Heart right ventricle (tissue), 16 donors: ENCODE measurements around the gene WARS2. TPM values are rescaled to one million over a fixed set of nuclear protein-coding genes. Genes with fewer than 3 reads are reported as not detected.
A peak's percentile ranks its signal among the peaks of the same experiment; 100 is the strongest.

Experiments used
- ATAC-seq, 8 donors: fragments of 200-7000 bp; cut with Tn5 transposase; one replicate each; pipeline ENCODE4 v1.9.1; 2020; ENCODE audit warnings: mild to moderate bottlenecking in 8 of 8, moderate library complexity in 8 of 8, moderate number of reproducible peaks in 1 of 8
- DNase-seq, 2 donors: peaks; one replicate each; pipeline ENCODE4 v3.0.0-alpha.2; 2020
- H3K27ac ChIP-seq, 10 donors: fragments of 200-600 bp; sonication (generic) in 2 of 10; one replicate each; pipeline versions ENCODE4 v1.5.0 to v1.8.0; 2020 to 2022; ENCODE audit warnings: mild to moderate bottlenecking in 3 of 10
- H3K27me3 ChIP-seq, 7 donors: fragments of 200-600 bp; one replicate each; pipeline ENCODE4 v1.8.0; 2021 to 2022; ENCODE audit warnings: mild to moderate bottlenecking in 2 of 7
- H3K36me3 ChIP-seq, 9 donors: fragments of 200-600 bp; sonication (generic) in 1 of 9; one replicate each; pipeline versions ENCODE4 v1.5.0 to v1.8.0; 2020 to 2022; ENCODE audit warnings: mild to moderate bottlenecking in 2 of 9
- H3K4me1 ChIP-seq, 9 donors: fragments of 200-600 bp; sonication (generic) in 1 of 9; one replicate each; pipeline versions ENCODE4 v1.5.0 to v1.8.0; 2020 to 2022; ENCODE audit warnings: mild to moderate bottlenecking in 4 of 9
- H3K4me3 ChIP-seq, 10 donors: fragments of 200-600 bp; sonication (generic) in 2 of 10; one replicate each; pipeline versions ENCODE4 v1.5.0 to v1.8.0; 2020 to 2022; ENCODE audit warnings: mild to moderate bottlenecking in 7 of 10, moderate library complexity in 2 of 10
- H3K9me3 ChIP-seq, 11 donors: fragments of 200-600 bp in 10 of 11; sonication (generic) in 2 of 11; one replicate each; pipeline versions ENCODE4 v1.5.0 to v1.8.0; 2013 to 2022; ENCODE audit warnings: mild to moderate bottlenecking in 2 of 11, control low read depth in 1 of 11, moderate library complexity in 1 of 11
- WGBS, 2 donors: extraction: QIAGEN DNeasy Blood & Tissue Kit; methylation state at CpG; one replicate each; pipeline ENCODE4 v1.1.7; 2013; ENCODE audit warnings: inconsistent platforms in 1 of 2; 5-methylcytosine and 5-hydroxymethylcytosine counted together
- intact Hi-C, 10 donors: fragments of 100-400 bp; cut with DNase I; formaldehyde crosslinking; loops; one replicate each; pipeline versions ENCODE4 v1.11.1 to v1.14.2; 2022
- polyA plus RNA-seq, 2 donors: library from polyadenylated mRNA; stranded (reverse); fragments of 200-250 nt; gene quantifications; one replicate each; pipeline ENCODE4 v1.2.3, GENCODE V29; 2013
- total RNA-seq, 10 donors: library from RNA; stranded (reverse); fragmentation: NEBNext Ultra II Directional in 3 of 10; extraction: Animal tissue kit (Norgen Biotek cat#: 25700) in 3 of 10; gene quantifications; one replicate each; pipeline versions ENCODE4 v1.2.1 to v1.2.4, GENCODE V29; 2021 to 2023
- TF ChIP-seq, protein P1 (sequence below), 9 donors: fragments of 200-600 bp; sonication (generic) in 2 of 9; IDR thresholded peaks; one replicate each; pipeline versions ENCODE4 v1.5.0 to v1.8.0; 2021 to 2022; ENCODE audit warnings: antibody characterized with exemption in 9 of 9, mild to moderate bottlenecking in 5 of 9, moderate library complexity in 1 of 9
- donor health status: Arrhythmogenic right ventricular cardiomyopathy.
- donor health status: ischemic (EF 13 %, LVEDD 7.1; RV severe dilation, severe dysfunction).
- donor health status: healthy with polysubstance abuse.
- donor health status: DM: no; HTN: yes; CAD: no.
- donor health status: DM: no; HTN: no; CAD: no.
- donor health status: ischemic (EF 25% LVEDD 6.9; RV normal size, moderate dysfunction).
- donor health status: ischemic (EF 25% LVEDD 5.7; RV mildly dilated, moderate dysfunction).
- donor health status: healthy.
- donor health status: DM: yes; HTN: yes; CAD: no.
- donor health status: Ischemic cardiomyopathy.
- donor health status: ischemic (EF 35%, LVEDD 5.7; RV mildly dilated, moderate dysfunction).
- donor health status: nonischemic (EF 11% LVEDD 7.7; RV severe dilation, severe dysfunction).
- donor health status: DM: yes; HTN: yes; CAD: no.
- donor health status: PGD.
- donor health status: ischemic (EF 29% LVEDD 5.4; RV normal size, mild dysfunction).
- donor health status: nonischemic (EF 23%, LVEDD 6.1; RV moderate dilation, normal function).

WARS2 gene
- total and polyA plus RNA-seq, 12 donors: 3.5 to 15.4 (median 11.3) TPM

DNA sequence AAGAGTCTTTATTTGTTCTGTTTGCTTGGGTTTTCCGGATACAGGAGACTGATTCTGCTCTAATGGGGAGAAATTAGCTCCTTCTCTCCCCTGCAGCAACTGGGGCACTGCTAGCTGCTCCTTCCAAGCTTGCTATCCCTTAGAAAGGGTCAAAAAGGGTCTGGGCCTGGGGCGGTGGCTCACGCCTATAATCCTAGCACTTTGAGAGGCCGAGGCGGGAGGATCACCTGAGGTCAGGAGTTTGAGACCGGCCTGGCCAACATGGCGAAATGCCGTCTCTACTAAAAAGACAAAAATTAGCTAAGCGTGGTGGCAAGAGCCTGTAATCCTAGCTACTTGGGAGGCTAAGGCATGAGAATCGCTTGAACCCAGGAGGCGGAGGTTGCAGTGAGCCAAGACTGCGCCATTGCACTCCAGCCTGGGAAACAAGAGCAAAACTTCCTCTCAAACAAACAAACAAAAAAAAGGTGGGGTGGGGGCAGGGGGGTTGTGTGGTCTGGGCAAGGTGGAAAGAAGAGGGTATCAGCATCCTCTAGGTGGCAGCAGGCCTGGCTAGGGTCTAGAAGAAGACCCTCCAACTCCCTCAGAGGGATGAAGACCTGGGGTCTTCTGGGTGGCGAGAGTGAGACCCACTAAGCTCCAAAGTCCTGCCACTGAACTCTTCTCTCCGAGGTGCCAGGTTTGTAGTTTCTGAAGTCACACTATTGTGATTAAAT, 136.9 kb downstream of the WARS2 start:
- H3K4me1 ChIP-seq: peaks cover 10 to 46% (median 34%) of the 10 kb centered on the region in 9 donors
- no peaks in the 10 kb centered on the region for H3K36me3 ChIP-seq
- 45 to 54% methylated on average over 14 of the region's 14 CpGs for WGBS, 2 donors
- ATAC-seq: no peak
- intact Hi-C loops: loop anchor here in 1 of 10 donors (10.0 kb wide), 1 partner anchor 849 kb away; no protein-coding TSS in a partner anchor
- H3K4me3 ChIP-seq: no peak overlapping the region
- TF ChIP-seq, protein P1, sequence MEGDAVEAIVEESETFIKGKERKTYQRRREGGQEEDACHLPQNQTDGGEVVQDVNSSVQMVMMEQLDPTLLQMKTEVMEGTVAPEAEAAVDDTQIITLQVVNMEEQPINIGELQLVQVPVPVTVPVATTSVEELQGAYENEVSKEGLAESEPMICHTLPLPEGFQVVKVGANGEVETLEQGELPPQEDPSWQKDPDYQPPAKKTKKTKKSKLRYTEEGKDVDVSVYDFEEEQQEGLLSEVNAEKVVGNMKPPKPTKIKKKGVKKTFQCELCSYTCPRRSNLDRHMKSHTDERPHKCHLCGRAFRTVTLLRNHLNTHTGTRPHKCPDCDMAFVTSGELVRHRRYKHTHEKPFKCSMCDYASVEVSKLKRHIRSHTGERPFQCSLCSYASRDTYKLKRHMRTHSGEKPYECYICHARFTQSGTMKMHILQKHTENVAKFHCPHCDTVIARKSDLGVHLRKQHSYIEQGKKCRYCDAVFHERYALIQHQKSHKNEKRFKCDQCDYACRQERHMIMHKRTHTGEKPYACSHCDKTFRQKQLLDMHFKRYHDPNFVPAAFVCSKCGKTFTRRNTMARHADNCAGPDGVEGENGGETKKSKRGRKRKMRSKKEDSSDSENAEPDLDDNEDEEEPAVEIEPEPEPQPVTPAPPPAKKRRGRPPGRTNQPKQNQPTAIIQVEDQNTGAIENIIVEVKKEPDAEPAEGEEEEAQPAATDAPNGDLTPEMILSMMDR (IDR thresholded peaks at IDR 0.05): no peak
- no peaks in the 10 kb centered on the region for H3K9me3 ChIP-seq
- no peak for DNase-seq
- H3K27ac ChIP-seq: no peak overlapping the region
- peaks cover 28 to 99% (median 98%) of the 10 kb centered on the region in 7 donors for H3K27me3 ChIP-seq

DNA sequence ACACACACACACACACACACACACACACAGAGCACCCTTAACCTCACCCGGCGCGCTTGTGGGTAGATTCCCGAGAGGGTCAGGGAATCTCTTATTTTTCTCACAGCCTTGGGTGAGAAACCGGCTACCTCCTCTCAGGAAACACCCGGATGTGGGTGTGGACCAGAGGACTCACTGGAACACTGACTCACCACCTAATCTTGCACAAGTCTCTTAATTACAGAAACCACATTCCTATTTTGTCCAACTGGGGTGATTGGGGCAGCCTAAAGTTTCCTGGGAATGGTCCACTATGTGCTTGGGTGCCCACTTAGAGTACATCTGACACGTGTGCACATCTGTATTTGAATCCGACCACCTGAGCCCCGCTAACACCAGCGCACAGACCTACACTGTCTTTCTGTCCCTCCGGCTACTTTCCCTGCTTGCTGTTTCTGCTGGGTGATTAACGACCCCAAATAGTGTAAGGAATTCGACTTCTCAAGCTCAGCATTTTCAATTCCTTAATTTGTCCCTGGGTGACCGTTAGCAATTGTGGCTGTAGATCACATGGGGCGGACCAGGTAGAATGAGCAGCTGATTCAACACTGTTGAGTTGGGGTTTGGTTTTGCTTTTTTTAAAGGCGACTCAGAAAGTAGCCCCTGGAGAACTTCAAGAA, 138.3 kb downstream of the WARS2 start:
- DNase-seq: no peak
- intact Hi-C loops: loop anchor here in 2 of 10 donors (1.0 to 10.0 kb wide), 2 partner anchors 15 to 847 kb away; no protein-coding TSS in a partner anchor

DNA sequence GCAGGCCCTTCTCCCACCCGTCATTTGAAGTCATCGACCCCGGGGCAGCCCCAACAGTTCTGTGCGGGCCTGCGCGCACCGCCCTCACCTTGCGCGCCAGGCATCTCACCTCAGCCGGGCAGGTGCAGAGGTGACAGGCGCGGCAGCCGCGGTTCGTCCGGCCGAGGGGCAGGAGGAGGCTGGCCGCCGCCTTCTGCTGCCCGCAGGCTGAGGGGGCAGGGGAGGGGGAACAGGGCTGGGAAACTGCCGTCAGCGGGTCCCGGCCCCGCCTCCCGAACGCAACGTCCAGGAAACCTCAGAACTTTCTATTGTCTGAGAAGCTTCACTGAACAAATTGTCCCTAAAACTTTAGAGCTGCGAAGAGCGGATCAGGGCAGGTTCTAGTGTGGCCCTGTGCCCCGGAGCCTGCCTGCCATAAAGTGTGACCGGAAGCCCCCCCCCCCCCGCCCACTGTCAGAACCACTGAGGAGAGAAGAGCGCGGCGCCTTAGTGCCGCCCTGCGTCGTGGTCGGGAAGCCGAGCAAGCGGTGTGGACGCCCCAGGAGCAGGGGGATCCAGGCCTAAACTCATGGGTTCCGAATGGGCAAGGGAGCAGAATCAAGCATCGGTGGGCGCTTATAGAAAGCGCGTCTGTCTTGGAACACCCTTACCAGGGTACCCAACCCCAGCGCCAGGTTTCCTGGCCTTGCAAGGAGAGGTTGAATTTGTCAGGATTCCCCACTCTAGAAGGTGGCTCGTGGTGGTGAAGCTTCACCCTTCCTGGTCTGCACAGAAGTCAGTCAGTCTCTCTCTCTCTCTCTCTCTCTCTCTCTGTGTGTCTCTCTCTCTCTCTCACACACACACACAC, 139.0 kb downstream of the WARS2 start:
- TF ChIP-seq, protein P1 (IDR thresholded peaks at IDR 0.05): no peak
- no peak for DNase-seq
- 4% methylated on average over 48 to 49 of the region's 49 CpGs for WGBS, 2 donors
- Histone ChIP-seq H3K27me3 (peaks cover 16 to 99% (median 98%) of the 10 kb centered on the region in 7 donors), H3K27ac (no peak overlapping the region), H3K4me3 (peak overlapping the region in 9 of 10 donors; percentile 7 to 46 (median 37)), H3K4me1 (peaks cover under 1 to 24% (median 15%) of the 10 kb centered on the region in 9 donors), H3K36me3 (no peaks in the 10 kb centered on the region), H3K9me3 (no peaks in the 10 kb centered on the region)
- peak in 5 of 8 donors; percentile 35 to 57 (median 47) for ATAC-seq
- intact Hi-C loops: loop anchor here in 2 of 10 donors (1.0 to 10.0 kb wide), 2 partner anchors 14 to 847 kb away; no protein-coding TSS in a partner anchor

More for the DNA sequence above, 138.3 kb downstream of the WARS2 start:
- Histone ChIP-seq H3K4me1 (peaks cover 2 to 31% (median 23%) of the 10 kb centered on the region in 9 donors), H3K9me3 (no peaks in the 10 kb centered on the region), H3K27ac (no peak overlapping the region), H3K4me3 (no peak overlapping the region), H3K36me3 (no peaks in the 10 kb centered on the region), H3K27me3 (peaks cover 22 to 99% (median 98%) of the 10 kb centered on the region in 7 donors)
- TF ChIP-seq, protein P1 (IDR thresholded peaks at IDR 0.05): no peak
- ATAC-seq: peak in 3 of 8 donors; percentile 38 to 75 (median 42)
- WGBS, 2 donors: 13 to 17% methylated on average over 16 of the region's 16 CpGs
